Brain pericyte (primary cell): Measurements from ENCODE around the gene ADAMTS7.
"Not testable (repeated sequence)": the region's sequence is repeated elsewhere in the genome, so short reads cannot be mapped to it uniquely, and the experiment has no call there.

Experiments
- DNase-seq: peaks from one replicate; pipeline ENCODE4 v3.0.0-alpha.2; 2012; ENCODE audit warnings: low read depth, low spot score

ADAMTS7 gene

DNA sequence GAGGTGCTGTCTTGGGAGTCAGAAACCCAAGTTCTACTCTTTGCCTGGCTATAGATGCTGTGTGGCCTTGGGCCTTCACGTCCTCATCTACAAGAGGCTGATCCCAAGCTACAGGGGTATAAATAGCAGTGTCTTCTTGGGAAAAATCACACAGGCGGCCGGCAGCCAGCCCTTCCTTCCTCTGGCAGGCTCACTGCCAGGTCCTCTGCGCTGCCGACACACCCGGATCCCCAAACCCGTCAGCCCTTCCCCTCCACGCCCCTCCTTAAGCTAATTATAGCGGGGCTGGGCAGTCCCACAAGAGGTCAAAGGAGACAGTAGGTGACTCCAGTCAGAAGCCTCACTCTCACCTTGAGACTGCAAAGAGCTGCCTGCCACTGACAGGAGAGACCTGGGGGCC, 31.3 kb downstream of the ADAMTS7 start:
- DNase-seq, result not testable (repeated sequence)

GRCh38 chr15:78779176-78779785, 32.0 kb downstream of the ADAMTS7 start:
- DNase-seq, result not testable (repeated sequence)

DNA sequence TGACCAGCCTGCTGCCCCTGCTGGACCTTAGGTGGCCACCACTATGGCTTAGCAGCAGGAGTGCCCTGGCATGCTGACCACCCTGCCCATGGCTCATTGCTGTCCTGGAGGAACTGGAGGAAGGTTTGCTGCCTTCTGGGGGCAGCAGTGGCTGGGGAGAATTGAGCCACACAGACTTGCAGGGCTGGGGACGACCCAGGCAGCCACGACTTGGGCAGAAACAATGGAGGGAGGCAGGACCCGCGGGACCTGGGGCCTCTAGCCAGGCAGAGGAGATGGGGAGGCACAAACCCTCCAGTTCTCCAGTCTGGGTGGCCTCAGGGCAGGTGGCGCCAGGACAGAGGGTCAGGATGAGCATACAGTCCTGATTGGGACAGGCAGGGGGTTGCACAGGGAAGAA, 32.8 kb downstream of the ADAMTS7 start:
- no peak for DNase-seq

DNA sequence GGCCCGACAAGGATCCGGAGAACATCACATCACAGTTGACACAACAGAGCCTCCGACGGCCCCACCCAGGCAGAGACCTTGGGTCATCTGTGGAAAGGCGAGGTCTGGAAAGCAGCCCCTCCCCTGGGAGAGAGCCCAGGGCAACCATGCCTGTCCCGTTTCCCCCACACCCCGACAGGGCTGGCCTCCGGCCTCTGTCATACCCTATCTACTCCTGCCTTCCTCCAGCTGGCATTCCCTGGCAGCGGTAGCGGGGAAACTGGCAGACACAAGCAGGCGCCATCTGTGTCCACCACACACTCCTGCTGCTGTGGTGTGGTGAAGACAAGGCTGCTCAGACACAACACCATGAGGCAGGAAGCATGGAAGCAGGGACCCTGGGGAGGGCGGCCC, 33.3 kb downstream of the ADAMTS7 start:
- not testable (repeated sequence) for DNase-seq

DNA sequence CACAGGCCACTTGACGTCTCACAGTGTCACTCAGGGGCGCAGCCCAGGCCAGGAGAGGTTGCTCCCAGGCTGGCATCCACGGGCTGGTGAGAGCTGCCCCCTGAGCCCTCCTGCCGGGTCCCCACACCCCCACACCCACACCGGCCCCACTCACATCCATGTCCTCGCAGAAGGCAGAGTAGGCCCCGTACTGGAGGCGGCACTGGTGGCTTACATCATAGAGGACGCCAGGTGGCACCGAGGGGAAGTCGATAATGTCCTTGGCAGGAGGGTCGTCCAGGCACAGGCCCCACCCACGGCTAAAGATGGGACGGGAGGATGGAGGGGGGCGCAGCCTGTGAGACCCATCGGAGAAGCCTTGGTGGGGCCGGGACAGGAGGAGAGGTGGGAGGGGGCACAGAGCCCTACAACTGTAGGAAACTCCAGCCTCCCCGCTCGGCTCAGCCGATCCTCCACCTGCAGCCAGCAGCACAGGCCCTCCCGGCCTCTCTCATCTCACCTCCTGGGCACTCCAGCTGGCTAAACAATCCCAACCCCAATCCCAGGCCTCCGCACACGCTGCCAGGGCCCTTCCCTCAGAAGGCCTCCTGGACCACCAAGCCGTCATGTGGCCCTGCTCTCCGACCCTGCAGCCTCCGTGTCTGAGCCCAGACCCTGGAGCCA, 33.8 kb downstream of the ADAMTS7 start:
- DNase-seq, result not testable (repeated sequence)

DNA sequence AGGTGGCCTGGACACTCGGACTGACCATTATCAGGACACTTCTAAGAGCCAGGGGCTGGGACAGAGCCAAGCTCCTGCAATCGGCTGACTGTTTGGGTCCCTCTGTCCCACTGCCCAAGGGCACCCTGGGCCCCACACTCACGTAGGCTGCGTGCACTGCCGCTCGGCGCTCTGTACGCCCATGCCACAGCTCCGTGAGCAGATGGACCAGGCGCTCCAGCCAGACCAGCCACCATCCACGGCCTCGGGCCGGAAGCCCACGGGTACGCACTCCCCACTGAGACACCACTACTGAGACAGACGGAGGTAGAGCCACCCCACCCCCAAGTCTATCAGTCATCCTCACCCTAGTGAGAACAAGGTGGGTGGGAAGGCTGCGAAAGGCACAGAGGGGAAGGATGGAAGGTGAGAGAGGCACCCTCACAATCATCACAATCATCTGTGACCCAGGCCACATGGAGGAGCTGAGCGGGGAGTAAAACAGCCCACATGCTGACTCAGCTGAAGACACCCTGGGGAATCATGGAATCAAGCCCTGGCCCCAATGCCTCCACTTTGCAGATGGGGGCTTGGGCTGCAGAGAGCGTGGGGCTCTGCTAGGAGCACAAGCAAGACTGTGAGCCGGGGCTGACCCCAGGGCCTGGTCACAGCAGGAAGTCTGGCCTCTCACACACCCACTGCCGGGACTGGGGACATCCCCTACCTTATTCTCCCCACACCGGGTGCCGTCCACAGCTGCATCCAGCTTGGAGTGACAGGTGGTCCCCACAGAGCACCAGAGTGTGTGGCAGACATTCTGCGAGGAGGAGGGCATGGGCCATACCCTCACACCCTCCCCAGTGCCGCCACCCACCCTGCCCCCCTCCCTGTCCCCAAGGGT, 35.0 kb downstream of the ADAMTS7 start:
- not testable (repeated sequence) for DNase-seq

- no peak for DNase-seq
These were observed 35.8 kb downstream of the ADAMTS7 start for GRCh38 chr15:78775472-78775871.

DNA sequence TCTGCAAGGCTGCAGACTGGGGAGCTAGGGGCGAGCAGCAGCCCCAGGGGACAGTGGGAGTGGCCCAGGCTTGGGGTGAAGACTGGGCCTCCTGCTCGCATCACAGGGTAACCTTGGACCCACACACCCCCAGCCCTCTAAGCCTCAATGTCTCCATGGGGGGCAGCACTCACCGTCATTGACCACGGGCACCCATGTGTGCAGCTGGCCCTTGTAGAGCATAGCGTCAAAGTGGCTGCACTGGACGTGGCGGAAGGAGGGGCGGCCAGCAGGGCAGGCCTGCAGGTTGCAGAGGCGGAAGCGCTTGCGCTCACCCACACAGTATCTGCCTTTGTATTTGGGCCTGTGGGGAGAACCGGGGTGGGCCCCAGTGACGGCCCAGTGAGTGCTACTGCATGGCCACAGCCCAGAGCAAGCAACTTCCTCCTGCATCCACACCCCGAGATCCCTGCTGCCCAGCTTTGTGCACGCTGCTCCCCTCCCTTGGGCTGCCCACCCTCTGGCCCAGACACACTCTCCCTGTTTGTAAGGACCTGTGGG, 36.7 kb downstream of the ADAMTS7 start:
- DNase-seq, result not testable (repeated sequence)

DNA sequence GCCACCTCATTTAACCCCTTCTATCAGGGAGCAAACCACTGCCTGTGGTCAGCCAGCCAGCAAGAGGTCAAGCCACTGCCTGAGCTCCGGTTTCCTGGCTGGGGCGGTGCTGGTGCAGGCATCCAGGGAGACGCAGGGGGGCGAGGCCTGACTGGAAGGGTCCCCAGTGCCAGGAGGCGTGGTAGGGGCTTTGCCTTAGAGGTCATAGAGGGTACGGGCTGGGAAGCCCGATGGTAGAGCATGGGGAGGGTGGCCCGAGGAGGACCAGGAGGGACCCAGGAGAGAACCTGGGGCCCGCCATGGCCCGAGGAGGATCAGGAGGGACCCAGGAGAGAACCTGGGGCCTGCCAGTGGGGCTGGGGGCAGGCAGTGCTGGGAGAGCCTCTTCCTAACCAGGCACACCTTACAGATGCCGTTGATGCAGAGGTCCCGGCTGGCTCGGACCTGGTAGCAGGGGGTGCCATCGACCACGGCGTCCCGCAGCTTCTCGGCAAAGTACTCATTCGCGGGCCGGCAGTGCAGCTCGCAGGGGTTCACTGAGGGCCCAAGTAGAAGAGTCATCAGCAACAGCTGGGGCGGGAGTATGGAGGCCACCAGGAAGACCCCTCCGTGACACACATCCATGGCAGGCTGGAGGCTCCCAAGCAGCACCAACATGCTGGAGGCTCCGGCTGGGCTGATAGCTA, 37.4 kb downstream of the ADAMTS7 start:
- DNase-seq, result not testable (repeated sequence)

- DNase-seq, result no peak
These were observed 38.5 kb downstream of the ADAMTS7 start for GRCh38 chr15:78772738-78773137.

GRCh38 chr15:78771436-78772000, 39.7 kb downstream of the ADAMTS7 start:
- DNase-seq, result not testable (repeated sequence)

DNA sequence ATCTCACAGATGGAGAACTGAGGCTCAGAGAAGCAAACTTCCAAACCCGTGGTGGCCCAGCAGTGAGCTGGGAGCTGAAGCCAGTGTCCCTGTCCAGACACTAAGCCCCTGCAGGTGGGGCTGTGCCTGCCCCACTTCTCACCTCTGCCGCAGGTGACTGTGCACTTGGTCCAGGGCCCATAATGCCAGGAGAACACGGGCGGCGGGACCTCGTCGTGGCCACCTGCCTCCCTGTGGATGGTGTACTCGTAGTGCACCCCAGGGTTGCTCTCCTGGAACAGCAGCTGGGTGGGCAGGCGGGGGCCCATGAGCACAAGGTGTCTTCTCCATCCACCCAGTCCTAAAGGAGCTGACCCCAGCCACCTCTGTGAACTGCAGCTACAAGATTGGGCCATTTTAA, 40.2 kb downstream of the ADAMTS7 start:
- DNase-seq, result not testable (repeated sequence)

DNA sequence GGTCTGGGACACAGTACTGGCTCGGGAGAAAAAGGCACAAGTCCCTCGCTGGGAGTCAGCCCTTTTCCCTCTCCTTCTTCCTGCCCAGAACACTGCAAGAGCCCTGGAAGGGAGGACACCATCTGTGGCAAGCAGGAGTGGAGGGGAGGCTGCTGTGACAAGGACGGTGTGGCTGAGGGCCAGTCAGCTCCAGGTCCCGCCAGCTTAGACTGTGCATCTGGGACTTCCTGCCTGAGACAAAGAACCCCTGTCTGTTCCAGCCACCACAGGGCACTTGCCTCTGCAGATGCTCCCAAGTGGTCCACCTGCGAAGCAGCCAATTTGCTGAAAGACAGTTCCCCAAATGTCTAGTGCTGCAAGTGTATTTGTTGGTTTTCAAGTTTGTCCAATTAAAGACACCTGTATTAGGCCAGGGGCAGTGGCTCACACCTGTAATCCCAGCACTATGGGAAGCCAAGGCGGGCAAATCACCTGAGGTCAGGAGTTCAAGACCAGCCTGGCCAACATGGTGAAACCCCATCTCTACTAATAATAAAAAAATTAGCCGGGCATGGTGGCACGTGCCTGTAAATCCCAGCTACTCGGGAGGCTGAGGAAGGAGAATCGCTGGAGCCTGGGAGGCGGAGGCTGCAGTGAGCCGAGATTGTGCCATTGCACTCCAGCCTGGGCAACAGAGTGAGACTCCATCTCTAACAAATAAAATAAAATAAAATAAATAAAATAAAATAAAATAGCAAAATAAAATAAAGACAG, 41.6 kb downstream of the ADAMTS7 start:
- DNase-seq, result not testable (repeated sequence)

GRCh38 chr15:78768531-78769408, 42.5 kb downstream of the ADAMTS7 start:
- DNase-seq, result no peak

- no peak for DNase-seq
These were observed 43.2 kb downstream of the ADAMTS7 start for GRCh38 chr15:78768096-78768495.

DNA sequence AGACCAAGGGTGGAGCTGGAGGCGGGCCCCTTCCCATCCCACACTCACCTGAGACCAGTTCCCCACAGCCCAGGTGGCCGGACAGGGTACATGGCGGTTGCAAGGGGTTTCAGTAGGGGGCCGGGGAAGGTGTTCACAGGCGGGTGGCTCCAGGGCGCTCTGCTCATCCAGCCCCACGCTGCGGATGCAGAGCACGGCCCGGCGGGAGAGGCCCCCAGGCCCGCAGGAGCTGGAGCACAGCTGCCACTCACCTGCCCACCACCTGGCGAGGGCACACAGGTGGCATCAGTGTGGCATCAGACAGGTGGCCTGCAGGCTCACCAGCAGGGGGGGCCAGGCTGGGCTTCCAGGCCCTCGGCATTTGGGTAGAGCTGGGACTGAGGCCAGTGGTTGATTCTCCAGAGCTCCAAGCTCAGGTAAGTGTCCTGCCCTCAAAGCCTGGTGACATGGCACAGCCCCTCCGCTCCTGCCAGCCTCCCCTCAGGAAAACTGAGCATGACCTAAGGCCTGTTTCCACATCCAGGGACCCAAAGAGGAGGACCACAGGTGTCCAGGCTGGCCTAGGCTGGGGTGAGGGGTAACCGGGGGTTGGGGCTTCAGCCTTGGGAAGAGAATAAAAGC, 43.8 kb downstream of the ADAMTS7 start:
- DNase-seq, result no peak

- not testable (repeated sequence) for DNase-seq
These were observed 44.6 kb downstream of the ADAMTS7 start for GRCh38 chr15:78766641-78767071.

- no peak for DNase-seq
These were observed 45.2 kb downstream of the ADAMTS7 start for GRCh38 chr15:78766041-78766440.
